GM19099 (cell line): ENCODE measurements around the gene RAB4B.
A peak's percentile ranks its signal among the peaks of the same experiment; 100 is the strongest.

ENCODE experiments used
- POLR2A ChIP-seq: IDR thresholded peaks from 3 replicates; pipeline ENCODE4 v1.6.1; 2011; ENCODE audit warnings: low read depth; ENCODE audit not compliant: insufficient read length; ENCODE audit errors: extremely low read depth

Gene RAB4B

DNA sequence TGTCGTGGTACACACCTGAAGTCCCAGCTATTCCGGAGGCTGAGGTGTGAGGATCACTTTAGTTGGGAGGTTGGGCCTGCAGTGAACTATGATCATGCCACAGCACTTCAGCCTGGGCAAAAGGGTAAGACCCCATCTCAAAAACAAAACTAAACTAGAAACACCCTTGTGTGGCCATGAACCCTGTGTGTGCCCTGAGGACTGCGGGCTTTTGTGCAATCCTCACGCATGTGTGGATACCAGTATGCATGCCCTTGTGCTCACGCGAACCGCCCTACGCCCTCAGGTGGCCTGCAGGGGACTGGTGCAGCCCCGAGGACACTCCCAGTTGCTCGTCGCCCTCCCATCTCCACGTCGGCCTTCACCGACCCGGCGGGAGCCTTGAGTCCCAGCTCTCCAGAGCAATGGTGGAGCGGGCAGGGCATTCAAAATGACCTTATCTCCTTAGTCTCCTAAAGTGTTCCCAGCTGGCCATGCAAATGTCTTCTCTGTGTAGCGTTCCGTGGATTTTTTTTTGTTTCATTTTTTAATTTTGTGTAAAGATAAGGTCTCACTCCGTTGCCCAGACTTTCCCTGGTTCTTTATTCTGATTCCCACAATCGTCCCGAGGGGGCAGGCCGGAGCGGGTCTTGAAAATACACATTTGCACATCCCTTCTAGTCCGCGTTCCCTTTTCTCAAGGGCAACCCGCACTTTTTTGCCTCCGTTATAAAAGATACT lies 20.1 kb downstream of the RAB4B start:
- peak; percentile 85 for TF ChIP-seq POLR2A

- peak; percentile 68 for TF ChIP-seq POLR2A
Observed at GRCh38 chr19:40798683-40799557, 20.9 kb downstream of the RAB4B start, which contains the start of gene EGLN2. Gene EGLN2 (plus strand): TSS chr19:40799191. CDS start chr19:40800573, 1,382 bp downstream.

DNA sequence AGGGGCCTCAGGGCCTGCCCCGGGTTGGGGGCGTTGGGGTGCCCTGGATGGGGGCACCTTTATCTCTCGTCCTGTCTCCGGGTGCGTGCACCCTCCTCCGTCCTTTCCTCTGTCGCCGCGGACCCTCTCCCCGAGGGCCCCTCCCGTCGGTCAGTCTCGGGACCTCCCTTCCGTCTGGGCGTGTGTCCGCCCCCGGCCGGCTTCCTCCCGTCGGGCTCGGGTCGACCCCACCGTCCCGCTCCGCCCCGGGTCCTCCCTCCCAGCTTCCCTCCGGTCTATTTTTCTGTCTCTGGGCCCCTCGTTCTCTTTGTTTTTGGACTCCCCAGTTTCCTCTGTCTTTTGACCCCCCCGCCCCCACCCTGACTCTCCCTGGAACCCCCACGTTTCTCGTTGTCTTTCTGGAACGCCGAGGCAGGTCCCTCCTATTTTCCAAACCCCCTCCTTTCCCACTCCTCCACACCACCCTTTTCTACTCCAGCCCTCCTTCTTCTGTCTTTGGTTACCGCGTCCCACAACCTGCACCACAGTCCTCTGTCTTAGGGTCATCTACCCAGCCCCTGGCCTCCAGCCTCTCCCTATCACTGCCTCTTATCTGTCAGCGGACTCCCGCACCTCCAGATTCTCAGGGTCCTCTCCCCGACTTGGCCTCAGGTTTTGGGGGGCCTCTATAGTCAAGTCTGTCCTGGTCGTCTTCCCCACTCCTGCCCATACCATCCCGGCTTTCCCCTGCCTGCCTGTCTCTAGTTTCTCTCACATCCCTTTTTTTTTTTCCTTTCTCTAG lies 21.7 kb downstream of the RAB4B start:
- no peak for TF ChIP-seq POLR2A

DNA sequence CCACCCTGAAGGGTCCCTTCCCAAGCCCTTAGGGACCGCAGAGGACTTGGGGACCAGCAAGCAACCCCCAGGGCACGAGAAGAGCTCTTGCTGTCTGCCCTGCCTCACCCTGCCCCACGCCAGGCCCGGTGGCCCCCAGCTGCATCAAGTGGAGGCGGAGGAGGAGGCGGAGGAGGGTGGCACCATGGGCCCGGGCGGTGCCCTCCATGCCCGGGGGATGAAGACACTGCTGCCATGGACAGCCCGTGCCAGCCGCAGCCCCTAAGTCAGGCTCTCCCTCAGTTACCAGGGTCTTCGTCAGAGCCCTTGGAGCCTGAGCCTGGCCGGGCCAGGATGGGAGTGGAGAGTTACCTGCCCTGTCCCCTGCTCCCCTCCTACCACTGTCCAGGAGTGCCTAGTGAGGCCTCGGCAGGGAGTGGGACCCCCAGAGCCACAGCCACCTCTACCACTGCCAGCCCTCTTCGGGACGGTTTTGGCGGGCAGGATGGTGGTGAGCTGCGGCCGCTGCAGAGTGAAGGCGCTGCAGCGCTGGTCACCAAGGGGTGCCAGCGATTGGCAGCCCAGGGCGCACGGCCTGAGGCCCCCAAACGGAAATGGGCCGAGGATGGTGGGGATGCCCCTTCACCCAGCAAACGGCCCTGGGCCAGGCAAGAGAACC lies 22.4 kb downstream of the RAB4B start:
- TF ChIP-seq POLR2A = no peak

DNA sequence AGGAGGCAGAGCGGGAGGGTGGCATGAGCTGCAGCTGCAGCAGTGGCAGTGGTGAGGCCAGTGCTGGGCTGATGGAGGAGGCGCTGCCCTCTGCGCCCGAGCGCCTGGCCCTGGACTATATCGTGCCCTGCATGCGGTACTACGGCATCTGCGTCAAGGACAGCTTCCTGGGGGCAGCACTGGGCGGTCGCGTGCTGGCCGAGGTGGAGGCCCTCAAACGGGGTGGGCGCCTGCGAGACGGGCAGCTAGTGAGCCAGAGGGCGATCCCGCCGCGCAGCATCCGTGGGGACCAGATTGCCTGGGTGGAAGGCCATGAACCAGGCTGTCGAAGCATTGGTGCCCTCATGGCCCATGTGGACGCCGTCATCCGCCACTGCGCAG lies 22.9 kb downstream of the RAB4B start:
- no peak for TF ChIP-seq POLR2A

DNA sequence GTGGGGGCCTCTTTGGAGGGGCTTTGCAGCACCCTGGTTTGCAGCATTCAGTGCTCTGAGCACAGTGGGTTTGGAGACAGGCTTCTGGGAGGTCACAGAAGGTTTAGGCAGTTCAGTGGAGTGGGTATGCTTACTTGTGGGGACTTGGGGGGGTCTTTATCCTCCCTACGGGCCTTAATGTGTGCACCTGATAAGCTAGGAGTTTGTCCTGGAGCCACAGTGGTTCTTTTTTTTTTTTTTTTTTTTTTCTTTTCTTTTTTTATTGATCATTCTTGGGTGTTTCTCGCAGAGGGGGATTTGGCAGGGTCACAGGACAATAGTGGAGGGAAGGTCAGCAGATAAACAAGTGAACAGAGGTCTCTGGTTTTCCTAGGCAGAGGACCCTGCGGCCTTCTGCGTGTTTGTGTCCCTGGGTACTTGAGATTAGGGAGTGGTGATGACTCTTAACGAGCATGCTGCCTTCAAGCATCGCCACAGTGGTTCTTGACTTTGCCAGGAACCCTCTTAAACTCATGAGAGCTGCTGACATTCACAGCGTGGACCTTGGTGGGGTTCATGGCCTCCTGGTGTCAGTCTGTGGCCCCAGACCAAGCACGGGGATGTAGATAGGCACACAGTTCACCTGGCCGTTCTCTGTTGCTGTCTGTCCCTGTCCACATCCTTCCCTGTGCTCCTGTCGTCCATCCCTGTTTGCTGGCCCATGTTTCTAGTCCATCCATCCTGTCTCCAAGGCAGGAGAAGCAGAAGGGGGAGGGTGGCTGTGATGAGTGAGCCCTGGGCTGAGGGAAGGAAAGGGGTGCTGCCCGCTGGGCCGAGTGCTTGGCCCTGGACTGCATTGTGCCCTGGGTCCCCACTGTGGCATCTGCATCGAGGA lies 23.6 kb downstream of the RAB4B start:
- no peak for TF ChIP-seq POLR2A

- TF ChIP-seq POLR2A = no peak
Observed at GRCh38 chr19:40802300-40803169, 24.5 kb downstream of the RAB4B start.

- no peak for TF ChIP-seq POLR2A
Observed at GRCh38 chr19:40803170-40803856, 25.3 kb downstream of the RAB4B start.

DNA sequence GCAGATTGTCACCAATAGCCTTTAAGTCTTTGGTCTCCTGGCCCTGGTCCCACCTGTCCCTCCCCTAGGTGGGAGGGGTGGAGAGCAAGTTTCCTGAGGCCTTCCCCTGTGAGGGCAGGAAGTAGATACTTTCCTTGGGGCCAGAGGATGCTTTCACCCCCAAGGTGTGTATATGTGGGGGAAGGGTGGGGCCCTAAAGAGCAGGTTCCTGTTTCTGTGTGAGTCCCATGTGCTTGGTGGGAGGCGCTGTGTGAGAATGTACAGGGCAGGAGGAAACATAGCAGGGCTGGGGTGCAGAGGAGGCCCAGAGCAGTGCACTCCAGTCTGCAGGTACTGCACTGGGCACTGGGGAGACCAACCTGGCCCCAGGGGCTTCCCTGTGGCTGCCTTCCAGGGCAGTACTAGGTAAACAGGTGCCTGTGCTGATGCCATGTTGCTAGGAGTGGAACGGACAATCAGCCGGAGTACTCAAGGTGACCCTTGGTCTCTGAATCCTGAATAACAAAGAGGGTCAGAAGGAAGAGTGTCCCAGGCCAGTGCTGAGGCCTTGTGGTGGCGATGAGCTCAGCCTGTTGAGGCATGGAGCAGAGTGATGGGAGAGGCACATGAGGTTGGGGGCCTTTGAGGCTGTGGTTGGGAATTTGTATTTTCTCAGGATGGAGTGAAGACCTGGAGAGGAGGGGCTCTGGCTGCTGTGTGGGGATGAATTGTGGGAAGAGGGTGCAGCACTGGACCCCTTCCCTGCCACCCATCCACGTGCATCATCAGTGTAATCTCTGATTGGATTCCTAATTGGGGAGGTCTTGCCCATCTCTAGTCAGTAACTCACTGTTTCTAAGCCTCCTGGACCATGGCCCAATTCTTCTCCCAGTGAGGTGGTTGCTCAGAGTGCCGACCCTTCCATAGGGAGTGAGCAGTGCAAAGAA lies 26.1 kb downstream of the RAB4B start:
- no peak for TF ChIP-seq POLR2A

DNA sequence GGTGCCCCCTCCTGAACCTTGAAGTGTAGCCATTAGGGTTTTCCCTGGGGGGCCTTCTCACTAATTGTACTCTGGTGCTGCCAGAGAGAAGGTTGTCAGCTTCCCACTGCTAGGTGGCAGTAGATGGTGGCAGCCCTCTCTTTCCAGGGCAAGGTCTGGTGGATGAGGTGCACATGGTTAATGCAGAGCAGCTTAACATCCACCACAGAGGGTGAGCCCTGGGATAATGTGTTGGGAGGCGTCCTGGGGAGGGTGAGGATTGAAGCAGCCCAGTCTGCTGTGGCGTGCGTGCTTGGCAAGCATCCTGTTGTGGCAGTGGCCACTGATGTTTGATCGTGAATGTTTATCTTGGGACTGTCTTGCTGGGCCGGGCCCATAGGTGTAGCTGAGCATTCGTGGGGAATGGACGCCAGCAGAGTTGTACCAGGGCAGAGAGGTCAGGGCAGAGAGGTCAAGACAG lies 26.8 kb downstream of the RAB4B start:
- no peak for TF ChIP-seq POLR2A

GRCh38 chr19:40805258-40805868 lies 27.3 kb downstream of the RAB4B start:
- no peak for TF ChIP-seq POLR2A
